WTC11 (cell line): ENCODE data around the gene LAIR2. TPM values are rescaled to one million over a fixed set of nuclear protein-coding genes. Genes with fewer than 3 reads are reported as not detected.

Experiments
- AFF4 ChIP-seq: sonication (generic); formaldehyde crosslinking; IDR thresholded peaks from 2 replicates; pipeline ENCODE4 v1.8.1; 2023; ENCODE audit warnings: mild to moderate bottlenecking, missing genetic modification reagents, borderline replicate concordance
- ATF1 ChIP-seq: sonication (generic); formaldehyde crosslinking; IDR thresholded peaks from 2 replicates; pipeline ENCODE4 v1.8.1; 2023; ENCODE audit warnings: mild to moderate bottlenecking, moderate library complexity, missing genetic modification reagents
- CDX4 ChIP-seq: fragments of 250-450 bp; sonication (Bioruptor Pico); IDR thresholded peaks from 2 replicates; pipeline ENCODE4 v1.9.0; 2021; ENCODE audit warnings: moderate library complexity, mild to moderate bottlenecking, inconsistent platforms, borderline replicate concordance
- FOXJ3 ChIP-seq: sonication (generic); formaldehyde crosslinking; IDR thresholded peaks from 2 replicates; pipeline ENCODE4 v1.9.0; 2021; ENCODE audit warnings: missing genetic modification reagents, mild to moderate bottlenecking, borderline replicate concordance
- FOXP4 ChIP-seq: sonication (generic); formaldehyde crosslinking; IDR thresholded peaks from 2 replicates; pipeline ENCODE4 v1.8.0; 2022; ENCODE audit warnings: mild to moderate bottlenecking, missing genetic modification reagents
- GABPB1 ChIP-seq: sonication (generic); formaldehyde crosslinking; IDR thresholded peaks from 2 replicates; pipeline ENCODE4 v1.8.1; 2023; ENCODE audit warnings: mild to moderate bottlenecking, missing genetic modification reagents
- HMGA2 ChIP-seq: fragments of 250-450 bp; sonication (Bioruptor Pico); IDR thresholded peaks from 2 replicates; pipeline ENCODE4 v1.4.0; 2021; ENCODE audit warnings: mild to moderate bottlenecking, moderate library complexity
- HMGXB4 ChIP-seq: sonication (generic); formaldehyde crosslinking; IDR thresholded peaks from 2 replicates; pipeline ENCODE4 v1.8.1; 2023; ENCODE audit warnings: mild to moderate bottlenecking, moderate library complexity, missing genetic modification reagents
- IRF2 ChIP-seq: sonication (generic); formaldehyde crosslinking; IDR thresholded peaks from 2 replicates; pipeline ENCODE4 v1.8.0; 2022; ENCODE audit warnings: low read depth, missing genetic modification reagents, borderline replicate concordance
- MLX ChIP-seq: sonication (generic); formaldehyde crosslinking; IDR thresholded peaks from 2 replicates; pipeline ENCODE4 v1.8.1; 2023; ENCODE audit warnings: mild to moderate bottlenecking, missing genetic modification reagents, moderate library complexity
- NFYB ChIP-seq: sonication (generic); formaldehyde crosslinking; conservative IDR thresholded peaks from 2 replicates; pipeline ENCODE4 v1.8.0; 2022; ENCODE audit warnings: low read depth, missing genetic modification reagents
- NR2C2 ChIP-seq: sonication (generic); formaldehyde crosslinking; IDR thresholded peaks from 2 replicates; pipeline ENCODE4 v1.8.0; 2022; ENCODE audit warnings: mild to moderate bottlenecking, missing genetic modification reagents
- NR3C1 ChIP-seq: sonication (generic); formaldehyde crosslinking; conservative IDR thresholded peaks from 2 replicates; pipeline ENCODE4 v1.8.1; 2023; ENCODE audit warnings: low read depth, mild to moderate bottlenecking, missing genetic modification reagents
- SOX15 ChIP-seq: fragments of 250-450 bp; sonication (Bioruptor Pico); IDR thresholded peaks from 2 replicates; pipeline ENCODE4 v1.9.0; 2021; ENCODE audit warnings: mild to moderate bottlenecking
- STAT6 ChIP-seq: sonication (generic); formaldehyde crosslinking; conservative IDR thresholded peaks from 2 replicates; pipeline ENCODE4 v1.8.1; 2023; ENCODE audit warnings: mild to moderate bottlenecking, low read depth, missing genetic modification reagents, moderate library complexity
- TCF7 ChIP-seq: sonication (generic); formaldehyde crosslinking; IDR thresholded peaks from 2 replicates; pipeline ENCODE4 v1.8.0; 2022; ENCODE audit warnings: mild to moderate bottlenecking, low read depth, missing genetic modification reagents, moderate library complexity
- TEAD1 ChIP-seq: sonication (generic); formaldehyde crosslinking; IDR thresholded peaks from 2 replicates; pipeline ENCODE4 v1.8.0; 2022; ENCODE audit warnings: mild to moderate bottlenecking, missing genetic modification reagents
- TEAD4 ChIP-seq: sonication (generic); formaldehyde crosslinking; IDR thresholded peaks from 2 replicates; pipeline ENCODE4 v1.8.0; 2022; ENCODE audit warnings: mild to moderate bottlenecking, missing genetic modification reagents
- ZNF138 ChIP-seq: sonication (generic); formaldehyde crosslinking; conservative IDR thresholded peaks from 2 replicates; pipeline ENCODE4 v1.8.1; 2022; ENCODE audit warnings: mild to moderate bottlenecking, moderate library complexity, missing genetic modification reagents
- ZNF263 ChIP-seq: sonication (generic); formaldehyde crosslinking; IDR thresholded peaks from 2 replicates; pipeline ENCODE4 v1.8.1; 2022; ENCODE audit warnings: low read depth, mild to moderate bottlenecking, moderate library complexity, missing genetic modification reagents
- ZNF423 ChIP-seq: fragments of 250-450 bp; sonication (Bioruptor Pico); IDR thresholded peaks from 2 replicates; pipeline ENCODE4 v2.1.2; 2022; ENCODE audit warnings: mild to moderate bottlenecking, moderate library complexity
- ZNF425 ChIP-seq: fragments of 250-450 bp; sonication (Bioruptor Pico); conservative IDR thresholded peaks from 2 replicates; pipeline ENCODE4 v1.9.0; 2021; ENCODE audit warnings: mild to moderate bottlenecking
- total RNA-seq: library from RNA; stranded (reverse); gene quantifications from 3 replicates; pipeline ENCODE4 v1.2.3, GENCODE V29; 2021

The LAIR2 gene
- total RNA-seq, 1 experiment from 2014 or later: not detected

- TF ChIP-seq STAT6 (CRISPR knock-in tag): no peak
- TF ChIP-seq CDX4 (CRISPR knock-in tag): no peak; the same call in 1 of the 2 replicates
- no peak for TF ChIP-seq SOX15 (CRISPR knock-in tag)
- TF ChIP-seq NFYB (CRISPR knock-in tag): peak; percentile 35; the same call in 1 of the 2 replicates
- TF ChIP-seq GABPB1: no peak; the same call in 1 of the 2 replicates
- no peak for TF ChIP-seq TCF7 (CRISPR knock-in tag)
- TF ChIP-seq NR3C1 (CRISPR knock-in tag): peak; percentile 93
- TF ChIP-seq MLX: 0 out of 2 replicates have a peak, but pooled peaks have one; percentile 33
- TF ChIP-seq ZNF263 (CRISPR knock-in tag): peak; percentile 66; the same call in 1 of the 2 replicates
- TF ChIP-seq NR2C2: no peak; the same call in 1 of the 2 replicates
- peak; percentile 84 for TF ChIP-seq ZNF423 (CRISPR knock-in tag)
- TF ChIP-seq HMGA2: no peak
- peak; percentile 86 for TF ChIP-seq FOXP4 (CRISPR knock-in tag)
- peak; percentile 31; the same call in 1 of the 2 replicates for TF ChIP-seq TEAD1 (CRISPR knock-in tag)
- TF ChIP-seq ZNF138: peak; percentile 96; the same call in 1 of the 2 replicates
- TF ChIP-seq AFF4 (CRISPR knock-in tag): no peak
- TF ChIP-seq ZNF425 (CRISPR knock-in tag): peak; percentile 66; the same call in 1 of the 2 replicates
- peak; percentile 54; the same call in 1 of the 2 replicates for TF ChIP-seq IRF2 (CRISPR knock-in tag)
- TF ChIP-seq ATF1 (CRISPR knock-in tag): peak; percentile 46; the same call in 1 of the 2 replicates
- peak; percentile 99 for TF ChIP-seq HMGXB4 (CRISPR knock-in tag)
- TF ChIP-seq TEAD4 (CRISPR knock-in tag): peak; percentile 77; the same call in 1 of the 2 replicates
- no peak for TF ChIP-seq FOXJ3
These were observed 39.7 kb upstream of the LAIR2 start (continued) for GRCh38 chr19:54462655-54463530.
